Mesenchymal stem cell (in vitro differentiated cells and primary cell): ENCODE measurements around the gene YIF1A.
A peak's percentile ranks its signal among the peaks of the same experiment; 100 is the strongest.

Experiments
- DNase-seq: peaks from one replicate; pipeline ENCODE4 v3.0.0-alpha.2; 2013
- H2AFZ ChIP-seq: one replicate; pipeline ENCODE4 v1.6.1; 2013; ENCODE audit warnings: low read depth, mild to moderate bottlenecking, control low read depth, inconsistent platforms, low read length, moderate library complexity
- H2AK5ac ChIP-seq: 2 replicates; pipeline ENCODE4 v1.6.1; 2013; ENCODE audit warnings: low read length, moderate library complexity, mild to moderate bottlenecking, inconsistent platforms; ENCODE audit not compliant: severe bottlenecking
- H2BK120ac ChIP-seq: one replicate; pipeline ENCODE4 v1.6.1; 2013; ENCODE audit warnings: low read depth, mild to moderate bottlenecking, inconsistent platforms, low read length, moderate library complexity
- H2BK12ac ChIP-seq, 2 experiments: one replicate each; pipeline ENCODE4 v1.6.1; 2013; ENCODE audit warnings: inconsistent platforms in 2 of 2, low read length in 2 of 2, mild to moderate bottlenecking in 2 of 2, moderate library complexity in 2 of 2, control low read depth in 1 of 2
- H2BK15ac ChIP-seq: one replicate; pipeline ENCODE4 v1.6.1; 2013; ENCODE audit warnings: mild to moderate bottlenecking, low read depth, inconsistent platforms; ENCODE audit not compliant: poor library complexity, severe bottlenecking
- H2BK5ac ChIP-seq: 2 replicates; pipeline ENCODE4 v1.6.1; 2013; ENCODE audit warnings: low read depth, mild to moderate bottlenecking, low read length, control low read depth, inconsistent platforms; ENCODE audit not compliant: poor library complexity, severe bottlenecking
- H3K14ac ChIP-seq, 2 experiments: one replicate each; pipeline ENCODE4 v1.6.1; 2013; ENCODE audit warnings: inconsistent platforms in 2 of 2, low read length in 2 of 2, control low read depth in 1 of 2, mild to moderate bottlenecking in 1 of 2, moderate library complexity in 1 of 2
- H3K18ac ChIP-seq, 2 experiments: one replicate each; pipeline ENCODE4 v1.6.1; 2013; ENCODE audit warnings: inconsistent platforms in 2 of 2, low read length in 2 of 2, control low read depth in 1 of 2, low read depth in 1 of 2, mild to moderate bottlenecking in 1 of 2
- H3K23ac ChIP-seq, 2 experiments: one replicate each; pipeline ENCODE4 v1.6.1; 2013; ENCODE audit warnings: inconsistent platforms in 2 of 2, low read length in 2 of 2, mild to moderate bottlenecking in 2 of 2, moderate library complexity in 2 of 2, control low read depth in 1 of 2
- H3K27ac ChIP-seq: 2 replicates; pipeline ENCODE4 v1.5.1; 2013; ENCODE audit warnings: mild to moderate bottlenecking, moderate library complexity, low read length, control low read depth, inconsistent platforms; ENCODE audit not compliant: poor library complexity, severe bottlenecking
- H3K27me3 ChIP-seq, 2 experiments: 2 replicates each; pipeline versions ENCODE4 v1.6.1 to v1.7.0; 2013; ENCODE audit warnings: low read length in 2 of 2, mild to moderate bottlenecking in 2 of 2, moderate library complexity in 2 of 2, control low read depth in 1 of 2, inconsistent platforms in 1 of 2; ENCODE audit not compliant: control insufficient read depth in 1 of 2, insufficient read depth in 1 of 2
- H3K36me3 ChIP-seq, 2 experiments: 2 replicates each; pipeline versions ENCODE4 v1.6.1 to v1.7.0; 2013; ENCODE audit warnings: low read length in 2 of 2, control low read depth in 1 of 2, inconsistent platforms in 1 of 2, low read depth in 1 of 2, mild to moderate bottlenecking in 1 of 2; ENCODE audit not compliant: insufficient read depth in 2 of 2, control insufficient read depth in 1 of 2
- H3K4ac ChIP-seq, 2 experiments: one replicate each; pipeline ENCODE4 v1.6.1; 2013; ENCODE audit warnings: inconsistent platforms in 2 of 2, low read length in 2 of 2, mild to moderate bottlenecking in 2 of 2, moderate library complexity in 2 of 2, control low read depth in 1 of 2, low read depth in 1 of 2
- H3K4me1 ChIP-seq: 2 replicates; pipeline ENCODE4 v1.6.1; 2013; ENCODE audit warnings: low read depth, low read length, control low read depth; ENCODE audit not compliant: control insufficient read depth, insufficient read depth
- H3K4me2 ChIP-seq: 2 replicates; pipeline ENCODE4 v1.6.1; 2013; ENCODE audit warnings: low read length, mild to moderate bottlenecking, inconsistent platforms; ENCODE audit not compliant: poor library complexity, severe bottlenecking
- H3K4me3 ChIP-seq, 2 experiments: 2 replicates each; pipeline versions ENCODE4 v1.5.1 to v1.7.0; 2013; ENCODE audit warnings: low read length in 2 of 2, mild to moderate bottlenecking in 2 of 2, control low read depth in 1 of 2, low read depth in 1 of 2; ENCODE audit not compliant: insufficient read depth in 1 of 2
- H3K79me1 ChIP-seq: replicated peaks from 2 replicates; pipeline ENCODE4 v1.6.1; 2013; ENCODE audit warnings: mild to moderate bottlenecking, control low read depth, low read length, inconsistent platforms; ENCODE audit not compliant: poor library complexity, severe bottlenecking
- H3K9ac ChIP-seq: 2 replicates; pipeline ENCODE4 v1.7.0; 2013; ENCODE audit warnings: mild to moderate bottlenecking, low read length, moderate library complexity
- H3K9me3 ChIP-seq: 2 replicates; pipeline ENCODE4 v1.7.0; 2013; ENCODE audit warnings: mild to moderate bottlenecking, low read length; ENCODE audit not compliant: control insufficient read depth
- H4K8ac ChIP-seq: one replicate; pipeline ENCODE4 v1.6.1; 2013; ENCODE audit warnings: inconsistent platforms, mild to moderate bottlenecking, low read length, moderate library complexity
- H4K91ac ChIP-seq: one replicate; pipeline ENCODE4 v1.6.1; 2013; ENCODE audit warnings: mild to moderate bottlenecking, low read length, inconsistent platforms
- WGBS: methylation state at CpG from one replicate; pipeline ENCODE4 v1.1.7; 2013; ENCODE audit warnings: mixed read lengths; 5-methylcytosine and 5-hydroxymethylcytosine counted together

Gene YIF1A

GRCh38 chr11:66287211-66287888 is 1.6 kb downstream of the YIF1A start:
- H3K4me2 ChIP-seq: peak overlapping the region; percentile 90
- peak overlapping the region; percentile 45 for H4K8ac ChIP-seq
- H2AK5ac ChIP-seq: peak overlapping the region; percentile 27
- H2BK15ac ChIP-seq: no peak overlapping the region
- H2BK120ac ChIP-seq: no peak overlapping the region
- H3K23ac ChIP-seq: peak overlapping the region in 1 of 2 experiments; percentile 87
- H3K18ac ChIP-seq: no peak overlapping the region
- H2AFZ ChIP-seq: no peak overlapping the region
- peak overlapping the region; percentile 99 for H3K9ac ChIP-seq
- peaks cover 12 to 16% of the 10 kb centered on the region in 2 experiments for H3K27me3 ChIP-seq
- H3K36me3 ChIP-seq: peaks cover 36 to 51% of the 10 kb centered on the region in 2 experiments
- 90% methylated on average over 7 of the region's 10 CpGs for WGBS
- H3K4me3 ChIP-seq: peak overlapping the region in 1 of 2 experiments; percentile 92
- no peak overlapping the region for H3K27ac ChIP-seq
- no peak overlapping the region for H2BK5ac ChIP-seq
- peaks cover 28% of the 10 kb centered on the region for H3K79me1 ChIP-seq
- H3K4me1 ChIP-seq: peaks cover 46% of the 10 kb centered on the region
- H2BK12ac ChIP-seq: peak overlapping the region in 1 of 2 experiments; percentile 21
- no peak overlapping the region for H4K91ac ChIP-seq
- H3K14ac ChIP-seq: no peak overlapping the region
- H3K4ac ChIP-seq: no peak overlapping the region
- no peaks in the 10 kb centered on the region for H3K9me3 ChIP-seq
- DNase-seq: no peak

GRCh38 chr11:66286699-66287098 is 2.2 kb downstream of the YIF1A start:
- Histone ChIP-seq H2AFZ (no peak overlapping the region), H3K4me3 (no peak overlapping the region), H3K36me3 (peaks cover 36 to 51% of the 10 kb centered on the region in 2 experiments), H3K18ac (no peak overlapping the region), H2BK5ac (no peak overlapping the region), H3K14ac (no peak overlapping the region), H4K8ac (peak overlapping the region; percentile 59), H3K4me2 (no peak overlapping the region), H3K23ac (no peak overlapping the region), H2AK5ac (no peak overlapping the region), H3K9ac (no peak overlapping the region), H3K4me1 (peaks cover 46% of the 10 kb centered on the region), H2BK12ac (no peak overlapping the region), H2BK120ac (no peak overlapping the region), H3K27me3 (peaks cover 11% of the 10 kb centered on the region in 2 experiments), H3K27ac (no peak overlapping the region), H3K79me1 (peaks cover 28% of the 10 kb centered on the region), H3K9me3 (no peaks in the 10 kb centered on the region), H3K4ac (no peak overlapping the region), H2BK15ac (no peak overlapping the region), H4K91ac (peak overlapping the region; percentile 65)
- DNase-seq: no peak
- 94% methylated on average over 5 of the region's 5 CpGs for WGBS

- Histone ChIP-seq H3K27ac (no peak overlapping the region), H2BK5ac (no peak overlapping the region), H2AK5ac (no peak overlapping the region), H4K8ac (no peak overlapping the region), H3K9ac (no peak overlapping the region), H2BK12ac (no peak overlapping the region), H2BK120ac (no peak overlapping the region), H3K23ac (no peak overlapping the region), H2BK15ac (no peak overlapping the region), H3K14ac (no peak overlapping the region), H3K9me3 (no peaks in the 10 kb centered on the region), H3K18ac (no peak overlapping the region), H3K4me1 (peaks cover 46% of the 10 kb centered on the region), H3K4me3 (no peak overlapping the region), H3K27me3 (peaks cover 0 to under 1% of the 10 kb centered on the region in 2 experiments), H3K4ac (no peak overlapping the region), H3K36me3 (peaks cover 36 to 51% of the 10 kb centered on the region in 2 experiments), H3K79me1 (peaks cover 28% of the 10 kb centered on the region), H2AFZ (no peak overlapping the region), H3K4me2 (no peak overlapping the region), H4K91ac (no peak overlapping the region)
- WGBS: 94% methylated on average over 13 of the region's 13 CpGs
- DNase-seq: no peak
Measured at GRCh38 chr11:66285250-66285947, 3.5 kb downstream of the YIF1A start.

- no peak overlapping the region for H3K4me3 ChIP-seq
- H3K27ac ChIP-seq: no peak overlapping the region
- H2BK120ac ChIP-seq: no peak overlapping the region
- H2BK12ac ChIP-seq: no peak overlapping the region
- peaks cover 28% of the 10 kb centered on the region for H3K79me1 ChIP-seq
- WGBS: 96% methylated on average over 15 of the region's 16 CpGs
- no peak overlapping the region for H3K23ac ChIP-seq
- H3K4ac ChIP-seq: no peak overlapping the region
- H3K4me1 ChIP-seq: peaks cover 40% of the 10 kb centered on the region
- no peak overlapping the region for H2BK15ac ChIP-seq
- H3K18ac ChIP-seq: no peak overlapping the region
- DNase-seq: no peak
- H3K9ac ChIP-seq: no peak overlapping the region
- H2BK5ac ChIP-seq: no peak overlapping the region
- no peak overlapping the region for H4K8ac ChIP-seq
- no peak overlapping the region for H2AFZ ChIP-seq
- no peak overlapping the region for H4K91ac ChIP-seq
- peaks cover 36 to 51% of the 10 kb centered on the region in 2 experiments for H3K36me3 ChIP-seq
- no peaks in the 10 kb centered on the region for H3K9me3 ChIP-seq
- no peak overlapping the region for H3K4me2 ChIP-seq
- H2AK5ac ChIP-seq: no peak overlapping the region
- no peak overlapping the region for H3K14ac ChIP-seq
- H3K27me3 ChIP-seq: peaks cover under 1 to 2% of the 10 kb centered on the region in 2 experiments
Measured at GRCh38 chr11:66284526-66285078, 4.3 kb downstream of the YIF1A start.
